Activated T-helper 9 cell treated with anti-CD3 and anti-CD28 coated beads, Interleukin-2, amount 50 U/mL, for 16 hours (primary cell): ENCODE results near the gene LETM1.

ENCODE experiments used
- DNase-seq: peaks from one replicate; pipeline ENCODE4 v3.0.0-alpha.2; 2020; ENCODE audit warnings: low read depth

LETM1 gene

DNA sequence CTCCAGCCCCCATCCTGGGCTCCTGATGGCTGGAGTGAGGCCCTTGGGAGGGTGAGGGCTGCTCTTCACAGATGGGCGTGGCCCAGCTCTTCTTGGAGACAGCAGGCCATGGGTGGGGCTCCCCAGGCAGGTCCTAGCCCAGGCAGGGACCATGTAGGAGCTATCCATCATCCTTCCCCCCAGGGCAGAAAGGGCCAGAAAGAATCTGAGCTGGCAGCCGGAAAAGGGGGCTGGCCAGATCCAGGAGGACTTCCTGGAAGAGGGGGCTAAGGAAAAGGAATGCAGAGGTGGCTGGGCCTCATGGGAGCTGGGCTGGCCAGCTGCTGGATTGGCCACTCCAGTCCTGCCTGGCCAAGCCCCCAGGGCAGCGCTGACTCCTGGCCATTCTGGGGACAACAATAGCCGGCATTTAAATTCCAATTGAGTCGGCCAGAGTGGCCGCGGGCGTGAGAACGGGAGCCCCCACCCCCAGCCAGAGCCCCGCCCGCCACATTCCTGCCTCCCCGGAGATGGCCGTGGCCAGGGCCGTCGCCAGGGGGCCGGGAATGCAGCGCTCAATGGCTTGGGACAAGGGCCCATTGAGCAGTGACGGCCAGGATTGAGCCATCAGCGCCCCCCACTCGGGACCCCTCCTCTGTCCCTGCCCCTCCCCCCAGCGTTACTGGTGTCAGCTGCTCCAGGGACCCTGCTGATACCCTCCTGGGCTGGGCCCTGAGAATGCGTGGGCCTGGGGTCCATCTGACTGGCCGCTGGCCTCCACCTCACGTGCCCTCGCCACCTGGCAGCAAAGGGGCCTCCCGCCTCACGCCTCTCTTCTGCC is 77.9 kb downstream of the LETM1 start:
- no peak for DNase-seq

DNA sequence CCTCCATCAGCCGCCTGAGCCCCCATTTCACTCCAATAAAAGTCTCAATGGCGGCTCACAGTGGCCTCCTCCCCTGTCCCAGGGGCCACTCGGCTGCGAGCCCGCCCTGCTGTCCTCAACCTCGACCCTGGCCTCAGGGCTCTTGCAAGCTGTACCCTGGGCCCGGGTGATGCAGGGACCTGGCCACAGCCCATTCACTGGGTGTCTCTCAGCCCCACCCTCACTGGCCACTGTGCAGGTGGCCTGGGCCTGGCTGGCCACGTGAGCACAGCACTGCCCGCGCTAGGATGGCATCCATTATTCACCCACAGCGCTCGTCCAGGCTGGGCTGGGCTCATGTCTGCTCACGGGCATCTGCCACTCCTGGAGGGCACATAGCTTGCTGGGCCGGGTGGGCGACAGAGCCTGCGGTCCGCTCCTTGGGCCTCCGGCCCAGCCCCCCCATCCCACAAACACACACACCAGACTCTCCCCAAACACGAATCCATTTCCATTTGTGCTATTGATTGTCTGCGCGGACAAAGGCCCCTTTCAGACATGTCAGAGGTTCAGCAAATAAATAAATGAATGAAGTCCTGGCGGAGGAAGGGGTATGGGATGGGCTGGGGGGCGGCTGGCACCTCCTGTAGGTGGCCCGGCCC is 79.3 kb downstream of the LETM1 start:
- DNase-seq: no peak

DNA sequence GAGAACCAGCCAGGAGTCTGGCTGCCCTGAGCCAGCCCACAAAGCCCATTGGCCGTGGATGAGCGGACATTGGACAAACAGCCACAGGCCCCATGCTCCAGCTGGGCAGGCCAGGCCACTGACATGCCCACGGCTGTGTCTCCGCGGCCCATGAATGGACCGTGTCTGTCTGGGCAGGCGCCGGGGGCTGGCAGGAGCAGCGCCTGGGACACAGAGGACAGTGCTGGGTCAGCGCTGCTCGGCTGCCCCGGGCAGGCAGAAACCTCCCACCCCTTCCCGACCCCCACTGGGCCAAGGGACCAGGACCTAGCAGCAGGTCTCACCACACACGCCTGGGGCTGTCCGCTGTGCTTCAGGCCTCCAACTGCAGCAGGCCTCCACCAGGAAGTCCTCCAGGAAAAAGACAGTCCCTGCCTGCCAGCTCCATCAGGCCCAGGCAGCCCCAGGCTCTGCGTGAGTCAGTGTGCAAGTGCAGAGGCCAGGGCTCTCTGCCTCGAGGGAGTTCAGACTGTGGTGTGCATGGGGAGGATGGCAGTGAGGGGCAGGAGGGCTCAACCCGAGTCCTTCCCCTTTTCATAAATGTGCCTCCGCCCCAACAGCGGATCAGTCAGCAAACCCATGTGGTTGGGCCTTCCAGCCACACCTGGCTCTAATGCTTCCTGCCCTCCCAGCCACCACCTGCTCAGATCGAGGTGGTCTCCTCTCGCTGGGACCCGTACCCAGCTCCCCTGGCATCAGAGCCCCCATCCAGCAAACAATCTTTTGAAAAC is 80.0 kb downstream of the LETM1 start:
- DNase-seq: no peak

DNA sequence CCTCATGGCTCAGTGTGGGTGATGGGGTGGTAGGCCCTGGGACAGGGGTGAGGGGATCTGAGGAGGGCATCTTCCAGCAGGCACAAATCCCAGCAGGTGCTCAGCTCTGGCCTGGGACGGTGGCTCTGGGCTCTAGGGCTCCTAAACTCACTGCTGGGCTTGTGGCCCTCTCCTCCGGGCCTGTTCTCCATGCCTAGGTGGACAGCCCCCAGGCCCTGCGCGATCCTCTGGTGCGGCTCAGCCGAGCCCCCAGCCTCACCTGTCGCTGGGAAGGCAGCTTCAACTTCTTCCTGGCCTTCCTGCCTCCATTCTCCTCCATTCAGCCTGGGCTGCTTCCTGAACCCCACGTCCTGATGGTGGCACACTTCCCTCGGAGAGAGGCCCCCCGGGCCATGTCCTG is 82.2 kb downstream of the LETM1 start:
- no peak for DNase-seq

DNA sequence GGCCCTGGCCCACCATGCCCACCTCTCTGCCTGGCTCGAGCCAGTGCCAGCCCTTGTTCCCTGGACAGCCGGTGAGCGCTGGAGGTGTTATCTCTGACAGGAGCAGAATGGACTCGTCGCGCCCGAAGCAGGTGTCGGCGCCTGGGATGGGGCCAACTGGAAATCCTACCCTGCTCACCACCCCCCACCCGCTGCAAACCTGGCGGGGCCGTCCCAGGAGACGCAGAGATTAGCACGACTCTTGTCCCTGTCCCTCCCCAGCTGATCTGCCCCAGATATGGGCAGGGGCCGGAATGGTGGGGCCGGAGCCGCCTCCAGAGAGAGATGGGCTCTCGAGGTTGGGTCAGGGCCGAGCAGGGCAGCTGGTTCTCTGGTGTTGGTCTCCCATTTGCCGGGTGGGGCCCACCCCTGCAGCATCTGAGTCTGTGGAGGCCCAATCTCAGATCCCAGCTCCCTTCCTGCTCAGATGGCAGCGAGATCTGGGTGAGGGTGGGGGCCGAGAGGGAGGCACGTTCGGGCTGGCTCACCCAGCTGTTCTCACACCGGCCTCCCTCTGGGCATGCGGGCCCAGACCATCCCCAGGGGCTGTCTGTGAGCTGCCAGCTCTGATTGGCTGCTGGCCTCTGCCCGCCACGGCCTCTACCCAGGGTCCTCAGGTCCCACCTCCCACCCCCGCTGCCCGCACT is 83.0 kb downstream of the LETM1 start:
- DNase-seq: no peak

DNA sequence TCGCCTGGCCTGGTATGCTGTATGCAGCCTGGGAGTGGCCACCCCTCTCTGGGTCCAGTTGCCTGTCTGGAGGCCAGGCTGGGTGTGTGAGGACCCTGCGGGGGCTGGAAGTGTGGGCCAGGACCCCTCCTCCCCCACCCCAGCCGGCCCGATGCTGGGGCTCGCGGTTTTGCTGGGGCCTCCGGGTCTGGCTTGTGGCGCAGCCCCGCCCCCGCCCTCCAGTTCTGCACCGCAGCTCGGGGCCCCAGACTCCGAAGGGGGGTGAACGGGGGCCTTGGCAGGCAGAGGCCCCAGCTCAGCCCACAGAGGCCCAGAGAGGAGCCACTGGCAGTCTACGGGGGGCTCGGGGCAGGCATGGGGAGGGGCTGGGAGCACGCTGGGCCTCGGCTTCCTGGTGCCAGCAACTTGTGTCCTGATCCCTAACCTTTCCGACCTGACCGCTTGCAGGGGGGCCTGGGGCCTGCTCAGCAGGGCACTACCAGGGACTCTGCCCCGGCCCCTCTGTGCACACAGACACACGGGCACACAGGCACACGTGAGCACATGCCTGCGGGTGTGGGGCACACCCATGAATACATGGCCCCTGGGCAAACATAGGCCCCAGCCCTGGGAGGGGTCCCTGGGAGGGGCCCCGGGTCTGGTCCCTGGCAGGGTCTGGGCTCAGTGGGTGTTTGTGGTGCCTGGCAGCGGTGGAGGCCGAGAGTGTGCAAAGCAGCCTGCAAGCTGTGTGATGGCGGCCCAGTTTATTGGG is 84.2 kb downstream of the LETM1 start:
- DNase-seq: no peak

DNA sequence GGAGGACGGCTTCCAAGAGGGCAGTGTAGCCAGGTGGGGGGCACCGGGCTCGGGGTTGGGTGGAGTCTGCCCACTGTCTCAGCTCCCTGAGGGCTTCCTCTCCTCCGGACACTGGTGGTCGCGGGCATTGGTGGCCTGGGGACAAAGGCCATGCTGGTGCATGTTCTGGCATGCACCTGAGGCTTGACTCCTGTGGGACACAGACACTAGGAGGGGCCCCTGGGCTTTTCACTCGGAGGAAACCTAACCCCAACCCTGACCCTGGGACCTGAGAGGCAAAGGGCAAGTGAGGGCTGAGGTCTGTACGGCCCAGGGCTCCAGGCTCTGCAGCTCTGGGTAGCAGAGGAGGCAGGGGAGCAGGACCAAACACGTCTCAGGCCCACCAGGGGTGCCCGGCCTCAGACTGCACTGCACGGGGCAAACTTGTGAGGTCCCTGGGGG is 85.1 kb downstream of the LETM1 start:
- no peak for DNase-seq

DNA sequence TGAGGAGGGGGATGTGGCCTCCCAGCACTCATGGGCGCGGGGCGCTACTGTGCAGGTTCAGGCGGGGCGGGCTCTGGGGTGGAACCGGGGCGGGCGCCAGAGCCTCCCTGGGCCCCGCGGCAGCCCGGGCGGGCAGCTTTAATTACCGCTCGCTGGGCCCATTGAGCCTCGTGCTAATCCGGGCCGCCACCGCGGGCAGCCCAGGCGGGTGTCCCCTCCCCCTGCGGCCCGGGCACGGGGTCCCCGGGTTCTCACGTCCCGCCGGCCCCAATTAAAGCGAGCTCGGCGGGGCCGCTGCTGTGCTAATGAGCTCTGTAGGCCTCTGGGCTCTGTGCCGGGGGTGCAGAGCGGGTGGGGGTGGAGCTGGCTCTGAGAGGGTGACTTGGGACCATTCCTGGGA is 85.7 kb downstream of the LETM1 start:
- no peak for DNase-seq

DNA sequence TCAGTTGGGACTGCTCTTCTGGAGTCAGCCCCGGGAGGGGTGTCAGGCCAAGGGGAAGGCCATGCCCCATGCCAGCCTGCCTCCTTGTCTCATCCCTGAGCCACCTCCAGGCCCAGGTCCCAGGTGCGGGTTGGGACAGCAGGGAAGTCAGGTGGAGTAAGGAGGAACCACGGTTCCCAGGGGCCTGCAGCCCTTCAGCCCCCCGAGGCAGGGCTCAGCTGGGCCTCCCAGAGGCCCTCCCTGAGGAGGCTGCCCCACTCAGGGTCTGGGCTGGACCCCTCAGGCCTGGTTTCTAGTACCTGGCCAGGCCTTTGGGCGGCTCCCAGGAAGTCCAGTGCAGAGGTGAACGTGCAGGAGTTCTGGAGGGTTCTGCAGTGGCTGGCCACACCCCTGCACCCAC is 86.3 kb downstream of the LETM1 start:
- DNase-seq: no peak

DNA sequence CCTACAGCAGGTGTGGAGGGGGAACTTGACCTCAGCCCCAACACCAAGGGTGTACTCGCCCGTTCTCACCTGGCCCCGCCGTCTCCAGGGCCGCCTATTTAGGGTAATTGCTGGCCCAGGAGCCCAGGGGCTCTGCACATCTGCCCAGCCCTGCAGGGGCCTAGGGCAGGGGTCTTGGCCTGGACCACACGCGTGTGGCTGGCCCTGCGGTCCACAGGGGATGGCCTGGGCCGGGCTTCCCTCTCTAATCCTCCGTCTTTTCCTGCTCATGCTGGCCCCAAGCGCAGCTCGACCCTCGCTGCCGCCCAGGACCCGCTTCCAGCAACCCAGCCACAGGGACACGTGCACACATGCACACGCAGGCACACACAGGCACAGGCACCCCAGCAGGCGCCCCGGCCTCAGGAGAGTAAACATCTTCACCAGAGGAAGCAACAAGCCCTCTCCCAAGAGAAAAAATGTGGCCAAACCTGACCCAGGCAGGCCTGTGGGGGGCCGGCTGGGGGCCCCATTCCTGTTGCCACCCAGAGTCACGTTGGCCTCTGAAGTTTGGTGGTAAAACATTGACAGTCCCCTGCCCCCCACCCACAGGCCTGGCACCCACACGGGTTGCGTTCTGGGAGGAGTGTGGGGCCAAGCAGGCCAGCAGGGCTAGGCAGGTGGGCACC is 87.5 kb downstream of the LETM1 start:
- DNase-seq: no peak

DNA sequence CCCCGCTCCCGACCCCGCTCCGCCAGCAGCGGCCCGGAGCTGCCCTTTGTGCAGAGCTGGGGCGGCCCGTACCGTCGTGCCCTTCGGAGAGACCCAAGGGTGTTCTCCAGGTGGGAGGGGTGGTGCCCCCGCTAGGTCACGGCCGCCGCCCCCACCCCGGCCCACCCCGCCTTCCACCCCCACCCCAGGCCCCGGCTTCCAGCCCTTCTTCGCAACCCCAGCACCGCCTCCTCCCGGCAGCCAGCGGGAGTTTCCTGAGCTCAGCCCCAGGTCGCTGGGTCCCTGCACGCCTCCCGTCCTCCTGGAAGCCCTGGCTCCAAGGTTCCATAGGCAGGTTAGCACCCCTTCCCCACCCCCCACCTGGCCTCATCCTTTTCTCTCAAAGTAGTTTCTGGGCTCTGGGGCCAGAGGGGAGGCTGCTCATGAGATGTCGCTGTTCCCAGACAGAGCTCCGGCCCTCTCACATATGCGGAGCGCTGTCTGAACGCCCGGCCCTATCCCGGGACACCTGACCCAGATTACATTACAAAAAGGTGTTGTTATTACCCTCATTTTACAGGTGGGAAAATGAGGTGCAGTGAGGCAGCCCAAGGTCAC is 88.1 kb downstream of the LETM1 start:
- no peak for DNase-seq

DNA sequence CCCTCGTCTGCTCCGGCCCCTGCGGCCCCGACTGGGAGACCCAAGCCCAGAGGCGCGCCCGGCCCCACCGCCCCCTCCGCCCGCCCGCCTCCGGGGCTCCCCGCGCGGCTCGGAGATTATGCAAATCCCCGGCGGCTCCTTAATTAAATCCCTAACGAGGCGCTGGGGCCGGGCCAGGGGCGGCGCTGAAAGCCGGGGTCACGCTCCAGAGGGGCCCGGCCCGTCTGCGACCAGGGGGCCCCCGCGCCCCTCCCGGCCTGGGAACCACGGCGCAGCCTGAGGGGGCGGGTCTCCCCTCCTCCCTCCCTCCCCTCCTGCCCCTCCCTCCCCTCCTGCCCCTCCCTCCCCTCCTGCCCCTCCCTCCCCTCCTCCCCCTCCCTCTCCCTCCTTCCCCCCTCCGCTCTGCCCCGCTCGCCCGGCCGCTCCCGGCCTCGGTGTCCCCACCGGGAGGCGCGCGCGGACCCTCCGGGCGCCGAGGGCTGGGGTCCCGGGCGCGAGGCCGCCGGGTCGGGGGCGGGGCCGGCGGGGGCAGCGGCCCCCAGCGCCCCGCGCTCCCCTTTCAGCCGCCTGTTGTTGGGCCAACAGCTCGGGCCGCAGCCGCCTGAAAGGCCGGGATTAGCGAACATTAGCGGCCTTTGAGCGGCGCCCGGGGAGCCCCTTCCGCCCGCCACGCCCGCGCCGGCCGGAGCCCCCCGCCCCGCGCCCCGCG is 88.7 kb downstream of the LETM1 start:
- DNase-seq: no peak

DNA sequence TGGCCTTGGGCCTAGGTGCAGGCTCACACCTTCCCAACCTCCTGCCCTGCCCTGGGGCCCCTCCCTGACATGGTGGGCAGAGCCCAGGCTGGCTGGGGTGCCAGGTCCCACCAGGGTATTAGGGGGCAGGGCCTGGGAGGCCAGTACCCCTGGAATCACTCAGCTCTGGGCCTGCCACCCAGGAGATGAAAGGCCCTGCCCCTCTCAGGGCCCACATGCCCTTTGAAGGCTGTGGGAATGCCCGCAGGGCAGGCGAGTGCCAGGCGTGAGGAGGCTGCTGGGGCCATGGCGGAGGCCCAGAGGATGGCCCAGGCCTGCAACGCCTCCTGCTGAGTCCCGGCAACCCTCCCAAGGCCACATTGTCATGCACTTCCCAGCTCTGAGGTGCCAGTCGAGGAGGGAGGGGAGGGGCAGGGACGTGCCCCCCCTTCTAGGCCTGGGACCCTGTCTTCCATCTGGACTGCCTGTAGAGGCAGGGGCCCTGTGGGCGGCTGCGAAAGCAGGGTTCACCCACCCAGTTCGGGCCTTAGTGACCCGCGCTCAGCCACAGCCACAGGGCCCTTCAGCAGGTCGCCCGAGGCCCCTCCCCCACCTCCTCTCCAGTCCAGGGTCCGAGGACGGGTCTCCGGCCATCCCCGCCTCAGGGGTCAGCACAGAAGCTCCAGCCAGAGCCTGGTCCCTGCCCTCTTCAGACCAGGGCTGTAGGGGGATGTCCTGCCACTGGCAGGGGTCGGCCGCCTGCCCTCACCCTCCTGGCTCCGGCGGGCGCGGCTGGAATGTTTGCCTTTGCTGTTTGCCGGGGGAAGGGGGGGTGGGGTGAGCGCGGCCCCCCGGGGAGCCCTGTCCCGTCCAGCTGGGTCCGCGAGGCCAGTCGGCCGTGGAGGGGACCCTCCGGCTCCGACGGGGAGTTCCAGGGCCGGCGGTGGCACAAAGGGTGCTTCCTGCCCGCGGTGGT is 89.6 kb downstream of the LETM1 start:
- no peak for DNase-seq

DNA sequence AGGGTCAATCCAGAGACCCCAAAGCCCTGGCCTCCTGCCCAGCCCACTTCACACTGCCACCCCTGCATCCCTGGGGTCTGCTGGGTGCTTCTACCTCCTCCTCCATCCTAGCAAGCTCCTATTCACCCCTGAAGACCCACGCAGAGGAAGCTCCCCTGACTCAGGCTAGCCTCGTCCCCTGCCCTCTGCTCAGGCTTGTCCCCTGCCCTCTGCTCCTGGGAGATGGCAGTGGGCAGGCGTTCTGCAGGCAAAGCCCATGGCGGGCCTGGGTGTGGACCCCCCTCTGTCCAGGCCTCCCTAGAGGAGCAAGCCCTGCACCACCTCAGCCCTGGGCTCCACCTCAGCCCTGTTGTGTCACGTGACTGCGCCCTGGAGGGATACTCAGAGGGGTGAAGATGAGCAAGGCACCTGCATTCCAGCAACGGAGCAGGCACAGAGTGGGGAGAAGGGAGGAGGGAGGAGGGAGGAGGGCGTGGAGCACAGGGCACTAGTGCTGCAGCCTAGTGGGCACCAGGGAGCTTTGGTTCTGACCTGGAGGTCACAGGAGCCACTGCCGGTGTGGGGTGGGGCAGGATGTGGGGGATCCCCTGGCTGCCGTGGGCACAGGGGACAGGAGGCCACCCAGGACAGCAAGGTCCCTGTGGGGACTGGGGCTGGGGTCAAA is 90.4 kb downstream of the LETM1 start:
- no peak for DNase-seq

DNA sequence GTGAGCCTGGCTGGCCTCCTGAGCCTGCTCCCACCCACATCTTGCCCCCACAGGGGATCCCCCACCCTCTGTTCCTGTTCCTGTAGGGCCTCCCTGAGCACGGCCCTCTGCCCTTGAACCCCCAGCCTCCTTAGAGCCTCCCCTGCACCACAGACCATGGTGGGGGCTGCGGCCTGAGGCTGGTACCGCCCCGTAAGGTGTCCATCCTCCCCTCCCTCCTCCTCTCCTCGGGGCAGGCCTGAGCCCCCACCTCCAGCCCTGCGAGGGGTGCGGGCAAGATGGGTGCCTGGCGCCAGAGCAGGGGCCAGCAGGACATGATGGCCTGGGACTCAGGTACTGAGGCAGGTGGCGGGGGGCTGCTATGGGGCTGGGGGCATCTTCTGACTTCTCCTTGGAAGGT is 91.3 kb downstream of the LETM1 start:
- DNase-seq: no peak

DNA sequence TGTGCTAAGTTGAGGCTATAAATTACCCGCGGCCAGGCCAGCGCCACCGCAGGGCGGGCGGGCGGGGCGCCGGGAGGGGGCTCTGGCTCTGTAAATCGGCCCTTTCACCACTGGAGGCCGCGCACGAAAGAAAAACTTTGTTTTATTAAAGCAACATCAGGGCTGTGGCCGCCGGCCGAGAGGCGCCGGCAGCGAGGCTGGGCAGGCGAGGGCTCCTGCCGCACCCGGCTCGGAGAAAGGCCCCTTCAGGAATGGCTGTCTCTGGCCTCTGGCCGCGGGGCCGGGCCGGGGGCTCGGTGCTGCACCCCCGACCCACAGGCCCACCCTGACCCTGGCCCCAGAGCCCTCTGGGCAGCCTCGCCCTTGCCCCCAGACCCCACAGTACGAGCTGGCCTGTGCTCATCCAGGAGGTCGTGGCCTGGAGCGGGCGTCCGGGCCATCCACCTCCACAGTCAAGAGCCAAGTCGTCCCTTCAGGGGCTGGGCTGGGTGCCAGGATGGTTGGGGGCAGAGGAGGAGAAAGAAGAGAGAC is 92.3 kb downstream of the LETM1 start:
- no peak for DNase-seq

DNA sequence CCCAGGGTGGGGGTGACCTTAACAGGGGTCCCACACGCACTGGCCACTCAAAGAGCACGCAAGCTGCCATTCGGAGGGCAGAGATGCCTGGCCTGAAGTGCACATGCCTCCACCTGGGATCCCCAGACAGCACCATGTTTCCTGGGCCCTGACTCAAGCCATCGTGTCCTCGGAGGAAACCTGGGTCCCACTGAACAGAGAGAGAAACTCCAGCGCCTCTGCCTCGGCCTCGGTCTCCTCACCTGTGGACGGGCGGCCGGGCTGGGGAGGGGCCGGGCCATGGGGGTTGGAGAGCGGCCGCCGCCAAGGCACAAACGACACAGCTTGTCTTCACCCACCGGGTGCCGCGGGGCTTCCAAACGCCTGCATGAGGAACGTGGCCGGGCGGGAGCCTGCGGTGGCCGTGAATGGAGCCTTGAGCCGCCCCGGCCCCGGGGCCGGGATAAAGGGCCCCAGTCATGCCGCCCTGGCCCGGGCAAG is 92.8 kb downstream of the LETM1 start:
- DNase-seq: no peak
